Gastroesophageal sphincter (tissue), 4 donors: ENCODE data around the gene SAP30L. TPM values are rescaled to one million over a fixed set of nuclear protein-coding genes. Genes with fewer than 3 reads are reported as not detected.

Experiments
- ATAC-seq: fragments of 150-250 bp; one replicate; pipeline ENCODE4 v1.9.1; 2016; ENCODE audit warnings: mild to moderate bottlenecking, moderate library complexity
- H3K27ac ChIP-seq, 4 donors: fragments of 200-600 bp; sonication (generic) in 3 of 4; 1 replicate in 3 of 4; 2 replicates in 1 of 4; pipeline ENCODE4 v1.5.1; 2016 to 2019
- H3K27me3 ChIP-seq: fragments of 200-600 bp; sonication (generic); one replicate; pipeline ENCODE4 v1.5.1; 2019
- H3K36me3 ChIP-seq, 2 donors: fragments of 200-600 bp; sonication (generic); one replicate each; pipeline ENCODE4 v1.5.1; 2019; ENCODE audit warnings: control low read depth in 1 of 2
- H3K4me1 ChIP-seq, 3 donors: fragments of 200-600 bp; sonication (generic); 1 replicate in 2 of 3; 2 replicates in 1 of 3; pipeline ENCODE4 v1.5.1; 2016 to 2019; ENCODE audit warnings: control low read depth in 2 of 3
- H3K4me3 ChIP-seq, 2 donors: fragments of 200-600 bp; sonication (generic); one replicate each; pipeline ENCODE4 v1.5.1; 2019; ENCODE audit warnings: mild to moderate bottlenecking in 1 of 2, moderate library complexity in 1 of 2
- H3K9me3 ChIP-seq, 3 donors: fragments of 200-600 bp; sonication (generic); one replicate each; pipeline ENCODE4 v1.5.1; 2017 to 2019; ENCODE audit warnings: control low read depth in 2 of 3
- EP300 ChIP-seq: sonication (generic); formaldehyde crosslinking; IDR thresholded peaks from one replicate; pipeline ENCODE4 v1.6.1; 2017; ENCODE audit warnings: antibody characterized with exemption, mild to moderate bottlenecking
- POLR2A ChIP-seq, 2 donors: fragments of 450-650 bp; IDR thresholded peaks; one replicate each; pipeline ENCODE4 v1.6.1; 2017; ENCODE audit warnings: antibody characterized with exemption in 2 of 2, mild to moderate bottlenecking in 2 of 2, moderate library complexity in 1 of 2
- POLR2AphosphoS5 ChIP-seq: sonication (generic); formaldehyde crosslinking; IDR thresholded peaks from one replicate; pipeline ENCODE4 v1.6.1; 2017; ENCODE audit warnings: antibody characterized with exemption
- WGBS, 2 donors: methylation state at CpG; one replicate each; pipeline ENCODE4 v1.1.5; 2018; ENCODE audit warnings: low coverage in 1 of 2; 5-methylcytosine and 5-hydroxymethylcytosine counted together
- total RNA-seq, 4 donors: library from RNA; depleted of rRNA; stranded (reverse); fragments of >200 nt; gene quantifications; one replicate each; pipeline ENCODE4 v1.1.0, GENCODE V29; 2016
- TF ChIP-seq, protein P1 (sequence below), 4 experiments: fragments of 200-600 bp in 2 of 4; fragments of 450-650 bp in 2 of 4; sonication (generic) in 1 of 4; IDR thresholded peaks; one replicate each; pipeline ENCODE4 v1.5.1; 2017 to 2019; ENCODE audit warnings: antibody characterized with exemption in 4 of 4, mild to moderate bottlenecking in 2 of 4, moderate library complexity in 2 of 4

The SAP30L gene
- total RNA-seq, 4 donors from 2014 or later, result 37.4 to 88.3 (median 68.8) TPM

DNA sequence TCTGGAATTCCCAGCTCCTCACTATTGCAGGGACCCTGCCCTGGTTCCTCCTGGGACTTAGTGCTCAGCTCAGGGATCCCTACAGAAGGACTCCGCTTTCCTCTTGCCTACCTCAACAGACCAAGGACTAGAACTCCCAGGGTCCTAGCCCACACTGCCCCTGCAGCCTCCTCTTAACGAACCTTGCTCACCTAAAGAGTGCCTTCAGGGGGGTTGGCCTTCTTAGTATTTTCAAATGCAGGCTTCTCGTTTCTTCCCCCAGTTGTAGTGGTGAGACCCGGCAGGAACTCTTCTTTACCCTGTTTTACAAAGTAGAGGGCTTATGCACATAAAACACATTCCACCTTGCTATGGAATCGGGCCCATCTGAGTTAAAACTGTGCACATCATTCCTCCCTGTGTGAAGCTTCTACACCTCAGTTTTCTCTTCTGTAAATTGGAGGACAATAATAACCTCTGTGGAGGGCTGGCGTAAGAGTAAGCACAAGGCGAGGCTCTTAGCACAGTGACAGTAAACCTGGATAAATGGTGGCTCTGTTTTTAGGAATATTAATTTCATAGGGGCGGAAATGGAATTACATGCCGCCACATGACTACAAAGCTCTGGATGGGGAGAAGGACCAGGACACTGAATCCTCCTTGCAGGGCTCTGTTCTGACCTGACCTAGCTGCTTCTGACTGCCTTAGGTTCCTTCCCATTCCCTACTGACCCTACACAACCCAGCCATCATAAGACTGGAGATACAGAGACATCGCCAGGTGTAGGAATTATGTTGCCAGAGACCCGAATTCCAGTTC lies 36.0 kb downstream of the SAP30L start:
- 7 to 19% methylated on average over 7 to 8 of the region's 11 CpGs for WGBS, 2 donors
- peaks cover 100% of the 10 kb centered on the region for H3K27me3 ChIP-seq
- TF ChIP-seq, protein P1, sequence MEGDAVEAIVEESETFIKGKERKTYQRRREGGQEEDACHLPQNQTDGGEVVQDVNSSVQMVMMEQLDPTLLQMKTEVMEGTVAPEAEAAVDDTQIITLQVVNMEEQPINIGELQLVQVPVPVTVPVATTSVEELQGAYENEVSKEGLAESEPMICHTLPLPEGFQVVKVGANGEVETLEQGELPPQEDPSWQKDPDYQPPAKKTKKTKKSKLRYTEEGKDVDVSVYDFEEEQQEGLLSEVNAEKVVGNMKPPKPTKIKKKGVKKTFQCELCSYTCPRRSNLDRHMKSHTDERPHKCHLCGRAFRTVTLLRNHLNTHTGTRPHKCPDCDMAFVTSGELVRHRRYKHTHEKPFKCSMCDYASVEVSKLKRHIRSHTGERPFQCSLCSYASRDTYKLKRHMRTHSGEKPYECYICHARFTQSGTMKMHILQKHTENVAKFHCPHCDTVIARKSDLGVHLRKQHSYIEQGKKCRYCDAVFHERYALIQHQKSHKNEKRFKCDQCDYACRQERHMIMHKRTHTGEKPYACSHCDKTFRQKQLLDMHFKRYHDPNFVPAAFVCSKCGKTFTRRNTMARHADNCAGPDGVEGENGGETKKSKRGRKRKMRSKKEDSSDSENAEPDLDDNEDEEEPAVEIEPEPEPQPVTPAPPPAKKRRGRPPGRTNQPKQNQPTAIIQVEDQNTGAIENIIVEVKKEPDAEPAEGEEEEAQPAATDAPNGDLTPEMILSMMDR (IDR thresholded peaks at IDR 0.05), result no peak
- no peak for TF ChIP-seq POLR2A (IDR thresholded peaks at IDR 0.05)
- TF ChIP-seq POLR2AphosphoS5, result no peak
- TF ChIP-seq EP300, result no peak
- no peak overlapping the region for H3K4me3 ChIP-seq
- H3K4me1 ChIP-seq, result peaks cover 0 to 49% (median 32%) of the 10 kb centered on the region in 3 donors
- no peak overlapping the region for H3K27ac ChIP-seq
- no peaks in the 10 kb centered on the region for H3K36me3 ChIP-seq
- no peaks in the 10 kb centered on the region for H3K9me3 ChIP-seq
- no peak for ATAC-seq

DNA sequence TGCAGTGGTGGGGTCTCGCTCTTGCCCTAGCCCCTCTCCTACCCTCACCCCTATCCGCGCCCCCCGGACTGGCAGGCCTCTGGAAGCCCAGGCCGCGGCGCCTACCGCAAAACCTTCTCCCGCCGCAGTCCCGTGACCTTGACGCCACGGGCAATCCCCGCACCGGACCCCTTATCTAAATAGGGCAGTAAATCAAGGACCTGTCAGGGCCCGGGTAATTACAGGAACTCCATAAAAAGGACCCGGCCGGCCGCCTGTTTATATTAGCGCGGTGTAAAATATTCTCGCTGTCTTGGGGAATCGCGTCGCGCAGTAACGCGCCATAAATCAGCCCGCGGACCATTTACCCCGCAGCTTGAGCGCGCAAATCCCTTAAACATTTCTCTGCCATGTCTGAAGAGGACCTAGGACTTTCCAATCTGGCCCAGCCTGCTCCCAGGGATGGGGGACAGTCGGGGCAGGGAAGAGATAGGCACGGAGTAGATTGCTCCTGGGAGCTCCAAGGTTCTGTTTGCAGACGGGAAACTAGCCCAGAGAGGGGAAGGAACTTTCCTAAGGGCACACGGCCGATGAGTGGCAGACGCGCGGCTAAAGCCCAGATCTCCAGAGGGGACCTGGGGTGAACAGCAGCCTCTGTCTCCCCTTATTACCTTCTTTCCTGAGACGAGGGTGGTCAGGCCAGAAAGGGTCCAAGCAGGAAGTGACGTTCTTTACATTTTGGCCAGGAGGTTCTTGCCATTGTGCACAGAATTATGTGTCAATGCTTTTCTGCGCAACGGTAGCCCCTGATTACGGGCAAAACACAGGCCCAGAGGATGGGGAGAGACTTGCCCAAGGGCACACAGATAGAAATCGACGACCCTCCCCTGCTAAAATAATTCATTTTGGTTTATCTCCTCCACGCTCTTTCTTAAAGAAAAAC lies 37.0 kb downstream of the SAP30L start:
- Histone ChIP-seq H3K4me3 (no peak overlapping the region), H3K36me3 (no peaks in the 10 kb centered on the region), H3K27ac (no peak overlapping the region), H3K27me3 (peaks cover 100% of the 10 kb centered on the region), H3K9me3 (no peaks in the 10 kb centered on the region), H3K4me1 (peaks cover 0 to 39% (median 22%) of the 10 kb centered on the region in 3 donors)
- WGBS, 2 donors, result 7 to 13% methylated on average over 5 to 9 of the region's 49 CpGs
- TF ChIP-seq EP300 (no peak), POLR2A (IDR thresholded peaks at IDR 0.05) (no peak), POLR2AphosphoS5 (no peak)
- TF ChIP-seq, protein P1 (IDR thresholded peaks at IDR 0.05), result no peak
- no peak for ATAC-seq

DNA sequence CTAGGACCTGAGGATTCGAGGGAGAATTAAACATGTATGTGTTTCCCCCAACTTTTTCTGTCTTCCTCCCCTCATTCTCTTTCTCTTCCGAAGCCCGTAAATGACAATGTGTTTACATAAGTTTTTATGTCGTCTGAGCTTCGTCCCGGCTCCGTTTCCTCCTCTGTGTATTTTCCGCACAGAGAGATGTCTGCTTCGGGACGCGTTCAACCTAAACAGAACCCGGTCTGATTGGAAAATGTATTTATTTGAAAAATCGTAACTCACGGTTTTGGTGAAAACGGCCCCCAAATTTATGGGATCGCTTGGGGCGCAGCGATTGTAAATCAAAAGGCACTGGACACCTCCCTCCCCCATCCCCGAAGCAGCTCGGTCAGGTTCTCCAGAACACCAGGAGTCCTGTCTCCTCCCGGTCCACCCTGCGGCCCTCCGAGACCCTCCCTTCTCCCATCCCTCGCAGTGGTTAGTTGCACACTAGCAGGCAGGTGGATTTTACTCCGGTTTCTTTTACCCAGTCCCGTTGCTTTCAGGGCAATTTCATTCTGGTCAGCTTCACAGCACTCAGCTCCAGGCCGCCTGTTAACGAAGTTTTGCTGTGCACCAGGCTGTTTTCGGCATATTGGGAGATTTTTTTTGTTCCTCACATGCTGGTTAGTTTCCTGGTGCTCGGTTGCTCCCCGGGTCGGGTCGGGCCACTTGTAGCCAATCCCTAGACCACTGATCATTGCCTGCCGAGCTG lies 38.0 kb downstream of the SAP30L start:
- H3K27me3 ChIP-seq, result peaks cover 100% of the 10 kb centered on the region
- H3K9me3 ChIP-seq, result no peaks in the 10 kb centered on the region
- ATAC-seq, result no peak
- TF ChIP-seq EP300, result no peak
- TF ChIP-seq, protein P1 (IDR thresholded peaks at IDR 0.05), result no peak
- no peak for TF ChIP-seq POLR2AphosphoS5
- no peaks in the 10 kb centered on the region for H3K36me3 ChIP-seq
- H3K4me3 ChIP-seq, result no peak overlapping the region
- H3K4me1 ChIP-seq, result peaks cover 0 to 29% (median 12%) of the 10 kb centered on the region in 3 donors
- no peak overlapping the region for H3K27ac ChIP-seq
- whole genome bisulfite sequencing, 2 donors, result 4 to 5% methylated on average over 27 to 34 of the region's 34 CpGs

DNA sequence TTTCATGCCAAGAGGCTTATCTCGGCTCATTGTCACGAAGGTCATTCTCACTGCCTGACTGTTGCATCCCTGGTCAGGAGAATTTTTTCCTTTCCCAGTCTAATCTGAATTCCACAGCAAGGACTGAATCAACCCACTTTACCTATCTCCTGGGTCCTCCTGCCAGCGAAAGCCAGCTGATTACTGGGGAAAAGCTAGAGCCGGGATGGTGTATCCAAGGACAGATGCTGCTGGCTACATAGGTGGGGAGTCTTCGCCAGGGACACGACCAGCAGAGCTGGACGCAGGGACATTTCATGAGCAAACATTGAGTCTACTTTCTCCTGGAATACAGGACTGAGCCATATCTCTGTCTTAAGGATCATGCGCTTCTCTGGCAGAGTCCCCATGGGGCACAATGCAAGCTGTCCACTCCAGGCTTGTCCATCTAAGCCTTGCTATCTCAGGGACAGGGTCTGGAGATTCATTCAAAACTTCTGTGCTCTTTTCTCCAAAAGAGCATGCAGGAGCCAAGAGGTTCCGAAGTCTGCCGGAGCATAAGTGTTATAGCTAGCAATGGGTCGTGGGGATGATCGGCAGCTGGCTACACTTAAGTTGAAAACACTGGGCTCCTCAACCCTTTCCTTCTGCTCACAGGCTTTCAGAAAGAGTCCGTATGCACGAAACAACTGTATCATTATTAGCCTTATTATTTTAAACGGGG lies 38.7 kb downstream of the SAP30L start:
- no peak for ATAC-seq
- H3K27ac ChIP-seq, result no peak overlapping the region
- no peaks in the 10 kb centered on the region for H3K36me3 ChIP-seq

More for the DNA sequence above, 38.7 kb downstream of the SAP30L start:
- Histone ChIP-seq H3K4me3 (no peak overlapping the region), H3K4me1 (peaks cover 0 to 22% (median 7%) of the 10 kb centered on the region in 3 donors), H3K9me3 (no peaks in the 10 kb centered on the region), H3K27me3 (peaks cover 100% of the 10 kb centered on the region)
- 2 to 8% methylated on average over 7 to 10 of the region's 15 CpGs for WGBS, 2 donors
- TF ChIP-seq POLR2A (IDR thresholded peaks at IDR 0.05) (no peak), POLR2AphosphoS5 (no peak), EP300 (no peak)
- TF ChIP-seq, protein P1 (IDR thresholded peaks at IDR 0.05), result no peak
